8988T (cell line): ENCODE data around the gene PRKG1.
"Not testable (repeated sequence)": the region's sequence is repeated elsewhere in the genome, so short reads cannot be mapped to it uniquely, and the experiment has no call there.

Experiments used
- DNase-seq: peaks from one replicate; pipeline ENCODE4 v3.0.0; 2011

PRKG1 gene

GRCh38 chr10:51231754-51232153 is 157.5 kb downstream of the PRKG1 start:
- DNase-seq = no peak

DNA sequence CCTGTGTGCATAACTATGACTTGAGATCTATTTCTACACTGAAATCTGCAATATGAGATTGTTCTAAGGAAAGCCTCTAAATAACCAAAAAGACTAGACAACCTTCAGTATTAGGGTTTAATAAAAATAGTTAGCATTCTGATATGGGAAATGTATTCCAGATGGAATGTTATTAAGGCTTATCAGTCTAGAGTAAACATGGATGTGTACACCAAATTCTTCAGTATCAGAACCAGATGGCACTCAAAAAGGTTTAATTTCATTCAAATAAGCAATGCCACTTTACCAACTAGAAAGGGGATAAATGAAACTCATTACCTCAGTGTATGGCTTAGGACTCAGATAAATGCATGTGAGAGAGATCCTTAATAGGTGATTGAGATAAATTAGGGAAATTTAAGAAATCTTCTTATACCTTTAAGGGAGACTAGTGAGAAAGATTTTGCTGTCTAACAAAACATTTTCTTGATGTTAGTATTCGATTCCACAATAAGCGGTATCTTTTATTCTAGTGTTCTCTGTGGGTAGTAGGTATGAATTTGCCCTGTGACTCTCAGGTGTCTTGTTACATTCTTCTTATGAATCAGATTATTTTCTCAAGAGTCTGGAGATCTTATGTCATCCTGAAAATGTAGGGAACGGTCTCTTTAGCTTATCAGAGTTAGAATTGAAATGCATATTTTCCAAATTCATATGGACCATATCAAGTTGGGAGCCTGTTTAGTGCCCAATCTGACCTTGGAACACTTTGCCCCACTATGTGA is 159.2 kb downstream of the PRKG1 start:
- DNase-seq = no peak

- DNase-seq = no peak
Measured at GRCh38 chr10:51235865-51236264, 161.6 kb downstream of the PRKG1 start.

DNA sequence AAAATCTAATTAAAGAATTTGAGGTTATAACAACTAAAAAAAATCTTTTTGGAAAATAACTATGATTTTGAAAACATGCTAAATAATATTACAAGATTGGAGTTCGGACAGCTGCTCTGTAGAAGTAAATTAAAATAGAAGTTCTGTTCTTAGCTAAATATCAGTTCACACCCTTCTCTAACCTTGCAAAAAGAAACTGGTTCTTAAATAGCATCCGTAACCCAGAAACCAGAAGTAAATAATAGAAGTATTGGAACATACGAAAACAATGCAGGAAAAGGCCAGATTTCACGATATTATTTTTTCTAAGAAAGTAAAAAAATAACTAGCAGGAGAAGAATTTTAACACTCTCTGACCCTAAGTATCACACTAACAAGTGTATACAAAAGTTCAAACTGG is 164.7 kb downstream of the PRKG1 start:
- DNase-seq = no peak

DNA sequence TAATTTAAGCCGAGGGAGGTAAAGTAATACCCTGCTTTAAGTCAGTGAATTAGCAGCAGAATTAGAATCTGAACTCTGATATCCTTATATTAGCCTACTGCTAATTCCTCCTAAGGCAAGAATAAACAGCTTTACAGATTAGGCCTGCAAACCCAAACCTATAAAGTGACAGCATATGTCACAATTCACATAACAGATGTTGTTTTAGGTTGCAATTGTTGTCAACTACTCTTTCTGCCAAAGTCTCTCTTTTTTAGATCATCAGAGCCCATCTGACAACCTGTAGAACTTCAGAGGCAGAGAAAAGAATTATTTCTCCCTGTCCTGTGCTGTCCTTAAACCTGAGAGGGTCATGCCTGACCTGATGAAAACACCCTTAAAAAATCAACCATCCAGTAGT is 167.2 kb downstream of the PRKG1 start:
- DNase-seq = no peak

- no peak for DNase-seq
Measured at GRCh38 chr10:51242393-51242792, 168.1 kb downstream of the PRKG1 start.

DNA sequence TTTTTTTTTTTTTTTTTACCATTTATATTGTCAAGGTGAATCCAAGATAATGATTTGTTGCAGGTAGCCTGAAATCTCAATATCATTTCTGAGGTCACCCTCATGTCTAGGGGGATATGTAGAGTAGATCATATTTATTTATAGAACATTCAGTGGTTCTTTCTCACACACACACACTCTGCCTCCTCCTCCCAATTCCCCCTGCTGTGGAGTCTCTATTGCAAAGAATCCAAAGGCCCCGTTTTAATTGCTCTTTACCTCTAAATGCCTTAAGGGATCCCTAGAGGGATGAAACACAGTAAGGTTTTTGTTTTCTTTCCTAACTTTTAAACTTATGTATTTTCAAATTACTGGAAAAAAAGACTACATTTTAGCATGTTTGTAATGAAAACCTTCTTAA is 170.0 kb downstream of the PRKG1 start:
- no peak for DNase-seq

- DNase-seq = no peak
Measured at GRCh38 chr10:51244748-51245490, 170.6 kb downstream of the PRKG1 start.

DNA sequence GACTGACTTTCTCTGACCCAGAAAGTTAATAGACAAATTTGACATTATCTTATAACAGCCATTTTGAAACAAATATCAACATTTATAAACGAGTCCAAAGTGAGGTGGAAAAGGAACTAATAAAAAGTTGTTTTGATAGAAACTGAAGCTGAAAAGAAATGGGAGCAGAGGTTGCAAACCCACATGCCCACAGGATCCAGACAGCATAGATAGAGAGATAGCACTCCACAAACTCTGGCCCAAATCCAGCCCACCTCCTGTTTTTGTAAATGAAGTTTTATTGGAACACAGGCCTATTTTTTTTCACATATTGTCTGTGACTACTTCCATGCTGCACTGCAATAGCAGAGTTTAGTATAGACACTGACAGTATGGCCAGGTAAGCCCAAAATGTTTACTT is 171.9 kb downstream of the PRKG1 start:
- DNase-seq = no peak

GRCh38 chr10:51250278-51250920 is 176.1 kb downstream of the PRKG1 start:
- no peak for DNase-seq

GRCh38 chr10:51251110-51251509 is 176.8 kb downstream of the PRKG1 start:
- no peak for DNase-seq

DNA sequence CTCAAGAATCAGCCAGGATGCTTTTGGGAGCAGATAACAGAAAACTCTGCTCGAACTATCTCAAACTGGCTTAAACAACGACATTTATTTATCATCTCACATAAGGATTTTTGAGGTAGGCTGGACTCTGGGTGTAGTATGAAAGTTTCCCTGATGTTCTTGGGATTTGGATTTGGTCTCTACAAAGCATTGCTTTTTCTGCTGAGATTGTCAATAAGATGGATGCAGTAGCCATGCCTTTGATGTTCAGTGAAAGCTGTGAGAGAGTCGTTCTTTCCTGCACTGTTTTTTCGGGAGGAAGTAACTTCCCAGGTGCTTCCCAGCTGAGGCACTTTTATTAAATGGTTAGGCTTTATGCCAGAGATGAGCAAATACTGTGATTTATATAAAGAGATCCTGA is 181.1 kb downstream of the PRKG1 start:
- no peak for DNase-seq

- DNase-seq = no peak
Measured at GRCh38 chr10:51257511-51258248, 183.4 kb downstream of the PRKG1 start.

DNA sequence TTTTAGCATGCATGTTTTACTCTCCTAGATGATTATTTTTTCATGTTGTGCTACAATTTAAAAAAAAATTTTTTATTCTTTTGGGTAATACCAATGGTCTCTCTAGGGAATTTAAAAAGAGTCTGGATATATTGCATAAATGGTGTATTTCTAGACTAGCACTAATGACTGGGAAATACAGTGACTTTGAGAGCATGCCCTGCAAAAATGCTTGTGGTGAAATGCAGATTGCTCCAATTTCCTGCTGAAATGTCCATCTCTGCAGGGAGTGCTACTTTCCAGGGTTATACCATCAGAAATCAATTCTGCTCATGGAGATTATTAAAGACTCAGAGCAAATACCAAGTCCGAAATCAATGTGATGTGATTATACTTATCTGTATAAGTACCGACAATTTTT is 186.1 kb downstream of the PRKG1 start:
- no peak for DNase-seq

GRCh38 chr10:51266496-51266895 is 192.2 kb downstream of the PRKG1 start:
- no peak for DNase-seq

GRCh38 chr10:51267980-51268570 is 193.8 kb downstream of the PRKG1 start:
- DNase-seq = not testable (repeated sequence)

GRCh38 chr10:51269821-51270220 is 195.5 kb downstream of the PRKG1 start:
- DNase-seq = no peak

GRCh38 chr10:51270936-51271530 is 196.7 kb downstream of the PRKG1 start:
- no peak for DNase-seq

GRCh38 chr10:51272099-51272498 is 197.8 kb downstream of the PRKG1 start:
- DNase-seq = not testable (repeated sequence)

DNA sequence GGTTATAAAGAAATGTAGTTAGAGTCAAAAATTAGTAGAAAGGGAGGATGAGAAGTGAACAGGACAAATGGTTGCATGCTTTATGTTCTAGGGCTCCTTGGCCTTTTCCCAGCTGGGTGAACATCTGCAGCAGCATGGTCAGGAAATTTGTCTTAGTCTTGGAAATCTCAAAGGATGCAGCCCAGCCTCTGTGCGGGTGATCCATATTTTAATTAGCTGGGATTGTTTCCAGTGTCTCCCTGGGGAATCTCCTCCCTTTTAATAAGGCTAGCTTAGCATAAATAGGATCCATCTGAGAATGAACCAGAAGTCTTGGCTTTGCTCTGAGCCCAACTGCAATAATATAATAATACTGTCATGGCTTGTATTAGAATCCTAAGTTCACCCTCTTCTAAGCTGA is 198.3 kb downstream of the PRKG1 start:
- no peak for DNase-seq

DNA sequence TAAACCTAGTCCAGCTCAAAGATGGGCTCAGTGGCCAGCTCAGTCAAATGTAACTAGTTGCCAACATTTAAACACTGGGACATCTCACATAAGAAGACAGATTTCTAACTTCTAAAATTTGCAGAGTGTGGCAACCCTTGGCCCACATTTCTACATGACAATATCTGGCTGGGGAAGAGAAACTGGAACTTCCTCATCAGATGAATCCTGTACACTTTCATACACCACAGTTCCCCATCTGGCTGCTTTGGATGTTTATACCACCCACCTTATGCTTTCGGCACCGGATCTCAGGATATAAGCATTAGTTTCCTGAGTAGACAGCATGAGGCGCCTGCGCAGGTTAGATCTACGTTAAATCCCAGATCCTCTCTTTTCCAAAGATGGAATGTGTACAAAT is 199.3 kb downstream of the PRKG1 start:
- DNase-seq = no peak

GRCh38 chr10:51276097-51276496 is 201.8 kb downstream of the PRKG1 start:
- not testable (repeated sequence) for DNase-seq
